ENCODE results near the gene TLCD3B. TPM values are rescaled to one million over a fixed set of nuclear protein-coding genes. Genes with fewer than 3 reads are reported as not detected.

The TLCD3B gene
- total and polyA plus RNA-seq, 3 donors from 2014 or later = 51.8 to 194 (median 82.7) TPM

DNA sequence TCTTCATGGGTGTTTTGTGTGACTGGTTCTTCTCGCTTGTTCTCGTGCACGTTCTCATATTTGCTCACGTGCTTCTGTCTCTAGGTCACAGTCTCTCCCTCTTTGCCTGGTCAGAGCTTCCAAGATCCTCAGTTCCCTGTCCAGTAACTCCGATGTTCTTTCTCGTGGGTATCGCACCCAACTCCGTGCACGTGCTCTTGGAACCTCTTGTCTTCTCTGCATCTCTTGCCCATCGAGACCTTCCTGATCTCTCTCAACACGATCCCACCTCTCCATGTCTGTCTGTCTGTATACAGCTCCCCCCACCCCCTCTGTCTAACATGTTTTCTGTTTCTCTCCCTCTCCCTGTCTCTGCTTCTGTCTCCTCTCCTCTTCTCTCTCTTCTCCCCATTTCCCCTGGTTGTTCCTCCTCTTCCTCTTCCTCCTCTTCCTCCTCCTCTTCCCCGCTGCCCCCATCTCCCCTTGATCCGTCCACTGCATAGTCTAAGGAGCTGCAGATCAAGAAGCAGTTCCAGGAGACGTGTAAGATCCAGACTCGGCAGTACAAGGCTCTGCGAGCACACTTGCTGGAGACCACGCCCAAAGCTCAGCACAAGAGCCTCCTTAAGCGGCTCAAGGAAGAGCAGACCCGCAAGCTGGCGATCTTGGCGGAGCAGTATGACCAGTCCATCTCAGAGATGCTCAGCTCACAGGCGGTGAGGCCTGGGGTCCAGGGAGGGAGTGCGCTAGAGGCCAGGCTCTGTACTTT, 41.8 kb downstream of the TLCD3B start:
- H3K4me1 ChIP-seq = peaks cover 3% of the 10 kb centered on the region
- intact Hi-C loops (cut with DNase I; ENCODE audit: low total_unique reads) = no loop called here
- no peak overlapping the region for H3K27ac ChIP-seq
- no peak for DNase-seq
- H3K27me3 ChIP-seq = no peaks in the 10 kb centered on the region
- no peaks in the 10 kb centered on the region for H3K36me3 ChIP-seq (ENCODE audit: low read depth, missing control alignments)
- no peaks in the 10 kb centered on the region for H3K9me3 ChIP-seq
- 79 to 82% methylated on average over 23 of the region's 23 CpGs for WGBS, 2 donors
- H3K4me3 ChIP-seq = no peak overlapping the region
- TF ChIP-seq, protein P1, sequence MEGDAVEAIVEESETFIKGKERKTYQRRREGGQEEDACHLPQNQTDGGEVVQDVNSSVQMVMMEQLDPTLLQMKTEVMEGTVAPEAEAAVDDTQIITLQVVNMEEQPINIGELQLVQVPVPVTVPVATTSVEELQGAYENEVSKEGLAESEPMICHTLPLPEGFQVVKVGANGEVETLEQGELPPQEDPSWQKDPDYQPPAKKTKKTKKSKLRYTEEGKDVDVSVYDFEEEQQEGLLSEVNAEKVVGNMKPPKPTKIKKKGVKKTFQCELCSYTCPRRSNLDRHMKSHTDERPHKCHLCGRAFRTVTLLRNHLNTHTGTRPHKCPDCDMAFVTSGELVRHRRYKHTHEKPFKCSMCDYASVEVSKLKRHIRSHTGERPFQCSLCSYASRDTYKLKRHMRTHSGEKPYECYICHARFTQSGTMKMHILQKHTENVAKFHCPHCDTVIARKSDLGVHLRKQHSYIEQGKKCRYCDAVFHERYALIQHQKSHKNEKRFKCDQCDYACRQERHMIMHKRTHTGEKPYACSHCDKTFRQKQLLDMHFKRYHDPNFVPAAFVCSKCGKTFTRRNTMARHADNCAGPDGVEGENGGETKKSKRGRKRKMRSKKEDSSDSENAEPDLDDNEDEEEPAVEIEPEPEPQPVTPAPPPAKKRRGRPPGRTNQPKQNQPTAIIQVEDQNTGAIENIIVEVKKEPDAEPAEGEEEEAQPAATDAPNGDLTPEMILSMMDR (IDR thresholded peaks at IDR 0.05) = no peak
- no peak for TF ChIP-seq POLR2A (IDR thresholded peaks at IDR 0.05)

GRCh38 chr16:29988346-29989075, 42.6 kb downstream of the TLCD3B start:
- WGBS, 2 donors = 84 to 86% methylated on average over 17 of the region's 17 CpGs
- intact Hi-C loops (cut with DNase I; ENCODE audit: low total_unique reads) = no loop called here
- Histone ChIP-seq H3K9me3 (no peaks in the 10 kb centered on the region), H3K4me3 (no peak overlapping the region), H3K36me3 (ENCODE audit: low read depth, missing control alignments) (no peaks in the 10 kb centered on the region), H3K27me3 (no peaks in the 10 kb centered on the region), H3K27ac (no peak overlapping the region), H3K4me1 (peaks cover 3% of the 10 kb centered on the region)
- TF ChIP-seq POLR2A (IDR thresholded peaks at IDR 0.05) = no peak
- TF ChIP-seq, protein P1 (IDR thresholded peaks at IDR 0.05) = no peak
- no peak for DNase-seq

GRCh38 chr16:29987371-29988085, 43.5 kb downstream of the TLCD3B start:
- H3K36me3 ChIP-seq (ENCODE audit: low read depth, missing control alignments) = no peaks in the 10 kb centered on the region

DNA sequence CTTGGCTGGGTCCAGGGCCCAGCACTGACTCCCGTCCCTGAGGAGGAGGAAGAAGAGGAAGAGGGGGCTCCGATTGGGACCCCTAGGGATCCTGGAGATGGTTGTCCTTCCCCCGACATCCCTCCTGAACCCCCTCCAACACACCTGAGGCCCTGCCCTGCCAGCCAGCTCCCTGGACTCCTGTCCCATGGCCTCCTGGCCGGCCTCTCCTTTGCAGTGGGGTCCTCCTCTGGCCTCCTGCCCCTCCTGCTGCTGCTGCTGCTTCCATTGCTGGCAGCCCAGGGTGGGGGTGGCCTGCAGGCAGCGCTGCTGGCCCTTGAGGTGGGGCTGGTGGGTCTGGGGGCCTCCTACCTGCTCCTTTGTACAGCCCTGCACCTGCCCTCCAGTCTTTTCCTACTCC, 44.1 kb downstream of the TLCD3B start:
- DNase-seq = no peak
- no peaks in the 10 kb centered on the region for H3K4me1 ChIP-seq
- 88 to 90% methylated on average over 1 to 5 of the region's 5 CpGs for WGBS, 2 donors
- H3K27me3 ChIP-seq = no peaks in the 10 kb centered on the region
- intact Hi-C loops (cut with DNase I; ENCODE audit: low total_unique reads) = no loop called here
- TF ChIP-seq POLR2A (IDR thresholded peaks at IDR 0.05) = no peak
- TF ChIP-seq, protein P1 (IDR thresholded peaks at IDR 0.05) = no peak
- no peaks in the 10 kb centered on the region for H3K36me3 ChIP-seq (ENCODE audit: low read depth, missing control alignments)
- no peaks in the 10 kb centered on the region for H3K9me3 ChIP-seq
- no peak overlapping the region for H3K27ac ChIP-seq
- H3K4me3 ChIP-seq = no peak overlapping the region

More at GRCh38 chr16:29987371-29988085, 43.5 kb downstream of the TLCD3B start:
- DNase-seq = no peak
- no peak for TF ChIP-seq POLR2A (IDR thresholded peaks at IDR 0.05)
- TF ChIP-seq, protein P1 (IDR thresholded peaks at IDR 0.05) = no peak
- H3K27ac ChIP-seq = no peak overlapping the region
- peaks cover 3% of the 10 kb centered on the region for H3K4me1 ChIP-seq
- H3K27me3 ChIP-seq = no peaks in the 10 kb centered on the region
- 89 to 91% methylated on average over 14 to 35 of the region's 35 CpGs for WGBS, 2 donors
- no peaks in the 10 kb centered on the region for H3K9me3 ChIP-seq
- H3K4me3 ChIP-seq = no peak overlapping the region
- intact Hi-C loops (cut with DNase I; ENCODE audit: low total_unique reads) = no loop called here
